ENCODE measurements around the gene TOX2.

Gene TOX2

DNA sequence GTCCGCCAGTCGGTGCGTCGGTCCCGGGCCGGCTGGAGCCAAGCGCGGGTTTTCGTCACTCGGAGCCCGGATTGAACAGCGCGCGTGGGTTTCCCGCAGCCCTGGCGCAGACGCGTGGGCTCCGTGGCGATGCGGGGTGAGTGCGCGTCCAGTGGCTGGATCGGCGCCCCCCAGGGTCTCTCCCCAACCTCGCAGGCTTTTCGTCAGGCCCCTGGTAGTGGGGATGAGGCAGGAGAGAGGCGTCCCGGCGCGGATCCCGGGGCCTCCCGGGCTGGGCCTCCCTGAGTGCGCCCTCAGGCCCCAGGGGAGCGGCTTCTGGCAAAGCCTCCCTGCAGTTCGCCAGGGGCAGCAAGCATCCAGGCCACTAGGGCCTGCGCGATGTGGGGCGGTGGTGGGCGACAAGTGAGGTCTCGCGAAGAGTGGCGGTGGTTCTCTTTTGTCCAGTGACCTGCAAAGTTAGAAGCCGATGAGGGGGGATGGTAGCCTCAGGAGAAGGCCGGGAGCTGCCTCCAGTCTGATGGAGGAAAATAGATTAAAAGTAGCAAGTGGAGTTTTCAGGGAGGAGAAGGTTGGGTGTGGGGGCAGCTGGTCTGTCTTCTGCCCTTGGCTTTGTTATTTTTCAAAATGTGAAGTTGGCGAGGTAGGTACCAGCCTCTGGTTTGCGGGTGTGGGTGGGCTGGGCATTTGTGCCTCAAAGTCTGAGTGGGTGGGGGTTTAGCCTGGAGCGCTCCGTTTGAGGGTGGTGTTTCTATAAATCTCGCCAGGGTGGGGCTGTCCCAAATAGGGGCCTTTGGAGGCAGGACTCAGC, 1.6 kb downstream of the TOX2 start:
- no peak for DNase-seq

DNA sequence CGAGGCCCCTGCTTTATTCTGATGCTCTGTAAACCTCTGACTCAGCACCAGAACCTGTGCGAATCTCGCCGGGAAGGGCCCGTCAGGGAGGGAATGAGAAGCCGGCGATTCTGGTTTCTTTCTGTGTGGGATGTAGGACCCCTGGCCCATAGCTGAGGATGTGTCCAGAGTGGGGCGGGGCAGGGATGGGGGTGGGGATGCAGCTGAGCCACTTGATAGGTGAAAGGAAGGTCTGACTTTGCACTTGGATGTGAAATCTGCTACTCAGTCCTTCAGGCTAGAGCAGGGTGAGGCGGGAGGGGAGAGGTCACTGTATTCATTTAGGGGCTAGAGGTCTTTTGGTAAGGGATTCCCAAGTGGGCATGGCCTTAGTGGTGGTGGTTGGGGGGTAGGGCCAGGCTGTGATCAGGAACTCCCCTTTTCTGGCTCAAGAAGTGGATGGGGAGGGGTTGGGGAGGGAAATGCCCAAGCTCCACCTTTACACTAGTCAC, 2.3 kb downstream of the TOX2 start:
- no peak for DNase-seq

GRCh38 chr20:43917380-43917779, 2.7 kb downstream of the TOX2 start:
- no peak for DNase-seq

DNA sequence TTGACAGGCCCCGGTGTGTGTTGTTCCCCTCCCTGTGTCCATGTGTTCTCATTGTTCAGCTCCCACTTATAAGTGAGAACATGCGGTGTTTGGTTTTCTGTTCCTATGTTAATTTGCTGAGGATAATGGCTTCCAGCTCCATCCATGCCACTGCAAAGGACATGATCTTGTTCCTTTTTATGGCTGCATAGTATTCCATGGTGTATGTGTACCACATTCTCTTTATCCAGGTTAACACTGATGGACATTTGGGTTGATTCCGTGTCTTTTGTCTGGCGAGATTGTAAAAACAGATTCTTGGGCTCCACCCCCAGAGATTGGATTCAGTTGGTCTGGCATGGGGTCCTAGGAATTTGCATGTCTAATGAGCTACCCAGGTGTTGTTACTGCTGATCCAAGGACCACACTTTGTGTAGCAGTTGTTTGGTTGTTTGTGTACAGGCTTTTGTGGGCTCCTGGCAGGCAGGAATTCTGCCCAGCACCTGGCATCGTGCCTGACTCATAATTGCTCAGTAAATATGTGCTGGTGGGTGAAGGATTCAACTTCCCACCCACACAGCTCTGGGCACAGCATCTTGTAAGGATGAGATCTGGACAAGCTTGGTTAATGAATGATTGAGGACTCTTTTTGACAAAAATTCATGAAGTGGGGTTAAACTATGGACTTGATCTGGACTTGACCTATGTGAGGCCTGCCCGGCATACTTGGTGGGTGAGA, 5.2 kb downstream of the TOX2 start:
- DNase-seq, result no peak

DNA sequence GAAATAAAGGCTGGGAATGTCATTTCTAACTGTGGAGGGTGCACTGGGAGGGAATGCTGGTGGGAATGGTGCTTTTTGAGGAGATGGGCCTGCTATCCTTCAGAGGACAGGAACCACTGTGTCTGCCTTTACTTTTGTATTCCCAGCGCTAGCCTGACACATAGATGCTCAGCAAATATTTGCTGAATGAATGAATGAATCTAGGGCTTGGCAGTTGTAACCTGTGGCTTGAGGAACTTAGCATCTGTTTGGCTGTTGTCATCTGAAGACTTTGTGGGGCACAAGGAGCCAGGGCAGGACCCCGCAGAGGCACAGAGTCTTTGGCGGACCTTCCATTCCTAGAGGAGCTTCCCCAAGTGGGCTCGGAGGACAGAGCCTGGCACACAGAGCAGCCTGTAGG, 6.1 kb downstream of the TOX2 start:
- DNase-seq, result no peak

DNA sequence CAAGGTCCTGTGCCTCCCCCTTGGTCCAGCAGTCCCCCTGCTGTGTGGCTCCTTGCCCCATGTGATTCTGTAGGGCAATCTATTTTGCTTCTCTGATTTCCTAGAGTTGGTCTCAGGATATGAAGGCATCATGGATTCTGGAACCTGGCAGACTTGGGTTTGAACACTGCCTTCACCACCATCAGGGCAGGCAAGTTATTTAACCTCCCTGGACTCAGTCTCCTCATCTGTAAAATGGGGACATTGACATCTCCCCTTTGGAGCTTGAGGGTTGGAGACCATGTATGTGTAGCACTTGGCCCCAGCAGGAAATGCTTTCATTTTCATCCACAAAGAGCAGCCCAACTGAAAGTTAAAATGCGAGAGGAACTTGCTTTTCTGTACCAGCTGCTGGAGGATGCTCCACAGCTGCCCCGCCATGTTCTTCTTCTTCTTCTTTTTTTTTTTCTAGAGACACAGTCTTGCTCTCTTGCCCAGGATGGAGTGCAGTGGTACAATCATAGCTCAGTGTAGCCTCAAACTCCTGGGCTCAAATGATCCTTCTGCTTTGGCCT, 6.7 kb downstream of the TOX2 start:
- no peak for DNase-seq

GRCh38 chr20:43922614-43923013, 8.0 kb downstream of the TOX2 start:
- DNase-seq, result no peak

DNA sequence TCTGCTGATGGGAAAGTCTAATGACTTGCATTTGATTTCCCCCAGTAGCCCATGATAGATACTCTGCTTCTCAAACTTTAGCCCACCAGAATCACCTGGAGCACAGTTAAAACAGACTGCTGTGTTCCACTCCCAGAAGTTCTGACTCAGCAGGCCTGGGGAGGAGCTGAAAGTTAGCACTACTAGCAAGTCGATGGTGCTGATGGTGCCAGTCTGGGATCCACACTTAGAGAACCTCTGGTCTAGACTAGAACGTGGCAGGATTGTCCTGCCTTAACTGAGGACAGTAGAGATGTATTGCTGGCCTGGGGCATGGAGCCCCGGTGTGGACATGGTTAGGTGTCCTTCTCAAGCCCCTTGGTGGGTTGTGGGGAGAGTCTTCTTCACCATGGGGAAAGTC, 8.7 kb downstream of the TOX2 start:
- no peak for DNase-seq

DNA sequence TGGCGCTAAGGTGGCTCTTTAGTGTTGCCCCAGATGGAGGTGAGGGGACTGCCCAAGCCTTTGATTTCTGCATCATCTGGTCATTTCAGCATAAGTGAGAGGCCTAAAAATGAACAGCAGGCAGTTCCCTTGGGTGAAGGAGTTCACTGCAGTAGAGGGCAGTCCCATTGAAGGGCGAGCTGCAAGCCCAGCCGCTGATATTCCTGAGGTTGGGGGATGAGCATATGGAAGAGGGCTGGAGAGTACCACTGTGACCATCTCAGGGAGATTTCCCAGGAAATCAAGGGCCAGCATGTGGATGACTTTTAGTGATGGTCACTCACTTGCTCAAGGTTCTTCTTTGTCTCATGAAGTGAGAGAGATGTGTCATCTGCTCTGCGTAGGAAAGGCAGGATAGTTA, 9.3 kb downstream of the TOX2 start:
- DNase-seq, result no peak

DNA sequence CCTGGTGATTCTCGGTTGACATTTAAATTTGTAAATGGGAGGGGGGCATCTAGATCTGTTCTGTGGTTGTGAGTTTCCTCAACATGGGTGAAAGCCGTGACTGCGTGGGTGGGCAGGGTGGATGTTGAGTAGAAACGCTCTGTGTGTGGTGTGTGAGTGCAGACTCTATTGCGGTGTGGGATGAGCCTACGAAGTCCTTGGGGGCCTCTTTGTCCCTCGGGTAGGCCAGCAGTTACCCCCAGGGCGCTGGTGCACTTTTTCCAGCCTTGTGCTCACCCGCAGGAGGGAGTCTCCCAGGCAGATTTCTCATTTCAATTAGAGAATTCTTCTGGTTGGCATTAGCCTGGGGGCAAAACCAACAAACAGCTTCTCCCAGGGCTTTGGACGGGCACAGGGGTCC, 10.6 kb downstream of the TOX2 start:
- no peak for DNase-seq

- DNase-seq, result no peak
Measured at GRCh38 chr20:43925801-43926200, 11.1 kb downstream of the TOX2 start.

DNA sequence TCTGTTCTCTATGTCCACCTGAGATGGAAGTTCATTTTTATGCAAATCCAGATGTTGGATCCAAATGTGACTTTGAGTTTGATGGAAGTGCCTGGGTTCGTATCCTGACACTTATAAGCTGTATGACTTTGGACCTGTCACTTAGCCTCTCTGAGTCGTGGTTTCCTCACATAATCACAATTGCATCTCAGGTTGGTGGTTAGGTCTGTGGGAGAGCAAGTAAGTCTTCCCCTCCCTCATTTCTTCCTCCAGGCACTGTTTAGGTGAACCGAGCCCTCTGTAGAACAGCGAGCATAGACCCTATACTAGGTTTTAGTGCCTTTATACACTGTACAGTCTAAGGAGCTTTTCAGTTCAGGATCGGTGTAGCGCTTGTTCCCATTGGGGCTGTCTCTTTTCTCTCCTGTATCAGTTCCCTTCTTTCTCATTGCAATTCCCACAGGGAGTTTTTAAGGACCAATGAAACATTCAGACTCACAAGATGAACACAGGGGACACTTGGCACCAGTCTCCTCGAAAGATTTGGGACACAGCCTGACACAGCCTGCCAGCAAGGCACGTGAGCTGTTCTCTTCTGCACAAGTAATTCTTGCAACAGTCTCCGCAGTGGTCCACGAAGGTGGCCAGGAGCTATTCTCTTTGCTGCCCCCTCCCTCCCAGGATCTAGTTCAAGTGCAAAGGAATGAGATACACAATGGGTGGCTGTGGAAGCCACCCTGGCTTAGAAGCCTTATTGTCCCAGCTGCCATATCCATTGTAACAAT, 11.8 kb downstream of the TOX2 start:
- no peak for DNase-seq

GRCh38 chr20:43931976-43932375, 17.3 kb downstream of the TOX2 start:
- no peak for DNase-seq

GRCh38 chr20:43934833-43935232, 20.2 kb downstream of the TOX2 start:
- DNase-seq, result no peak

GRCh38 chr20:43936104-43936770, 21.6 kb downstream of the TOX2 start:
- no peak for DNase-seq

DNA sequence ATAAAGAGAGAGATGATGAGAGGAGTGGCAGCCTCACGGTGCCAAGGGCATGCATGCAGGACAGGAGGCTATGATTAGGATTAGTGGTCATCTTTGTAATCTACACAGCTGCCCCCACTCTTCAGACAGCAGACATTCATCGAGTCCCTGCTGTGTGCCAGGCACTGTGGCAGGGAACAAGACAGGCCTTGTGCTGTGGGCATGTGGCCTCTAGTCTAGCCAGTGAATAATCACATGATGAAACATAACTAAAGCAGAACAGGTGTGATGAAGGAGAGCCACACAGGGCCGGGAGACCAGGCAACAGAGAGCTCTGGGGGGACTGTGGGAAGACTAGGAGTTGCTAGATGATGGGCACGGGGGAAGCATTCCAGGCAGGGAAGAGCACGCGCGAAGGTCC, 22.2 kb downstream of the TOX2 start:
- no peak for DNase-seq

DNA sequence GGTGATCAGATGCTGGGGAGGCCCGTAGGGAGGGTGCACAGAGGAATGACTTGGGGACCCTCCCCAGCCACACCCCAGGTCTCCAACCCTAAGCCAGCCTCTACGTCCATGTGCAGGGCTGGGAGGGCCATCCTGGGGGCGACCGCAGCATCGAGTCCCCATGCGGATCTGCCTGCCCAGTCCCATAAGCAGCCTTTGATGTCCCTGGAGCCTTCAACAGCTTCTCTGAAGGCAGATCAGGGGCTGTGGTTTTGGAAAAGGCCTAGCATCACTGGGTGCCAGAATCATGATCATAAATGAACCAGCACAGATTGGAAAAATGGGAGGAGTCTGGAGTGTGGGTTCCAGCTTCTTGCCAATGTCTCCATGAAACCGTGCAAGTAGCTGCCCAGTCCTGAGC, 22.9 kb downstream of the TOX2 start:
- DNase-seq, result no peak

DNA sequence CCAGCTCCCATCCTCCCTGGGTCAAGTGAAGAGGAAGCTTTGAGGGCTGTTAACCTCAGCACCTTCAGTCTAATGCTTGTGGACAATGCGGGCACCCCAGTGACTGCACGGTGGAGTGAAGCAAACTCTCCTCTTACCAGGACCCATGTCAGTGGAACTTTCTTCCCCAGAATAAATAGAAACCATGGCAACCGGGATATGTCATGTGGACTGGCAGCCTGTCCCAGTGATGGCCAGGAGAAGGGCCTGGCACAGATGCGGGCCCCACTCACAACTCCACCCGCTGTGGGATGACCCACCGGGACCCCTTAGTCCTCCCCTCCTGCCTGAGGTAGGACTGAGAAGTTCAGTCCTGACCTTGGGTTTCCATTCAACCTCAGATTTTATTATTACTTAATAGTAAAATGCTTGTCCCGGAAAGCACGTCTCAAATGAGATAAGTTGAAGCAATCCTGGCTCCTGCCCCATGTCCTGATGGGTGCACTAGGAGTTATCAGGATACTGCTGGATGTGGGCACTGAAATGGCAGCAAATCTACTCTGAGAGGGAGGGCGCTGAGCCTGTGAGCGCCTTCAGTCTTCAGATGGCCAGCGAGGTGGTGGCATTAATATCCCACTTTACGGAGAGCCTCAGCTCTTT, 23.5 kb downstream of the TOX2 start:
- no peak for DNase-seq

DNA sequence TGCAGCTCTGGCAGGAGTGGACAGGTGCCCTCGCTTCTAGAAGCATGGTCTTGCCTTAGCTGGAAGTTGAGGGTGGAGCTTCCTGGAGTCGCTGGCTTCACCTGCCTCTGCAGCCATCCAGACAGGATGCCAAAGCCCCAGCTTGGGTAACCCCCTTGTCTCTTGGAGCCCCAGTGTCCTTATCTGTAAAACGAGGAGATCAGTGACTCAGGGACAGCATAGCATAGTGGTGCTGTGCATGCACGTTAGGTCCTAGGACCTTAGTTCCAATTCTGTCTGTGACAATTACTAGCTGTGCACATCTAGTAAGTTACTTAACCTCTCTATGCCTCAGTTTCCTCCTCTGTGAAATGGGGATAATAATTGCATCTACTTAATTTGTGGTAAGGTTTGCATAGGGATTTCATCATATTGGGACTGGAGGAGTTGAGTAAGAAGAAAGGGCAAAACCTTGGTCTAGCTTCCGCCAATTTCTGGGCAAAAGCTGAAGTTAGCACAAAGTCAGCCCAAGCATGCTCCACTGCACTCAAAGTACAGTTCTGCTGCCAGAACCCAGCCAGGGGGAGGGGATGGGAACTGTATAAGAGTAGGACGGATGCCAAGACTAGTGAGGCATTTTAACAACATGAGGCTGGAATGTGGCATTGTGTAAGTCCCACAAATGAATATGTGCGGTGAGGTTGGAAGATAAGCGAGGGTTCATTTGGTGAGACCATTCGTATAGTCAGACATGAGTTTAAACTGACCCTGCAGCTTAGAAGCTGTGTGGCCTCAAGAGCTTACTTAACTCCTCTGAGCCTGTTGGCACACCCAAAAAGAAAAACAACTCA, 24.5 kb downstream of the TOX2 start:
- DNase-seq, result no peak

- DNase-seq, result no peak
Measured at GRCh38 chr20:43939762-43940121, 25.1 kb downstream of the TOX2 start.

- DNase-seq, result no peak
Measured at GRCh38 chr20:43940518-43941225, 26.0 kb downstream of the TOX2 start.

Measured in NCI-H1694 (cell line).